HCT116 (cell line): ENCODE measurements around the gene TSC22D4. TPM values are rescaled to one million over a fixed set of nuclear protein-coding genes. Genes with fewer than 3 reads are reported as not detected.
A peak's percentile ranks its signal among the peaks of the same experiment; 100 is the strongest.

Experiments
- ATAC-seq: fragments of 200-7000 bp; cut with Tn5 transposase; 2 replicates; pipeline ENCODE4 v1.9.1; 2020; ENCODE audit warnings: mild to moderate bottlenecking, moderate library complexity
- BruUV-seq: library from RNA; stranded (reverse); fragments of 400-500 nt; replicated peaks from 2 replicates; lab custom pipeline; 2021; lab: Mats Ljungman, UMichigan
- CTCF ChIA-PET: fragments of 300-600 bp; sonication (Branson Sonifier 250); formaldehyde crosslinking; loops from one replicate; lab custom pipeline; 2021; ENCODE audit warnings: antibody characterized with exemption; lab: Charles Lee
- POLR2A ChIA-PET: fragments of 300-600, 350-600 bp; sonication (Branson Sonifier 250); formaldehyde crosslinking; loops from one replicate; lab custom pipeline; 2021; ENCODE audit warnings: antibody characterized with exemption; lab: Charles Lee
- RAD21 ChIA-PET, 2 experiments: fragments of 300-600 bp; sonication (Branson Sonifier 250); formaldehyde crosslinking; loops; one replicate each; lab custom pipeline; 2023; ENCODE audit warnings: low total read pairs in 2 of 2; ENCODE audit not compliant: uncharacterized antibody in 2 of 2, unreplicated experiment in 2 of 2, low non-redundant PET in 1 of 2; lab: Charles Lee
- DNase-seq: peaks from one replicate; pipeline ENCODE4 v3.0.0-alpha.2; 2010; ENCODE audit warnings: low read depth, low spot score
- H2AFZ ChIP-seq: fragments of 200-600 bp; shearing (Covaris generic), sonication (generic); 2 replicates; pipeline ENCODE4 v1.6.1; 2017; ENCODE audit warnings: low read depth, mixed run types, mixed read lengths, antibody characterized with exemption, low read length; ENCODE audit not compliant: poor library complexity, severe bottlenecking
- H3K27ac ChIP-seq: 2 replicates; pipeline ENCODE4 v1.5.1; 2012; ENCODE audit warnings: low read depth, low read length
- H3K27me3 ChIP-seq: fragments of 200-600 bp; sonication (generic); 2 replicates; pipeline ENCODE4 v1.6.1; 2016; ENCODE audit warnings: mixed run types, low read length, mixed read lengths; ENCODE audit not compliant: insufficient read depth
- H3K36me3 ChIP-seq, 2 experiments: fragments of 200-500 bp in 1 of 2; fragments of 200-600 bp in 1 of 2; sonication (Bioruptor generic) in 1 of 2; sonication (generic) in 1 of 2; 2 replicates each; pipeline versions ENCODE4 v1.5.1 to v1.6.1; 2014 to 2016; ENCODE audit warnings: low read length in 2 of 2, inconsistent platforms in 1 of 2, mixed read lengths in 1 of 2, mixed run types in 1 of 2; ENCODE audit not compliant: insufficient read depth in 2 of 2, control insufficient read depth in 1 of 2
- H3K4me1 ChIP-seq, 2 experiments: fragments of 200-600 bp in 1 of 2; sonication (generic) in 1 of 2; 2 replicates each; pipeline versions ENCODE4 v1.5.1 to v1.6.1; 2012 to 2017; ENCODE audit warnings: low read length in 2 of 2, inconsistent platforms in 1 of 2, mild to moderate bottlenecking in 1 of 2, mixed read lengths in 1 of 2, mixed run types in 1 of 2, moderate library complexity in 1 of 2; ENCODE audit not compliant: insufficient read depth in 2 of 2, control insufficient read depth in 1 of 2
- H3K4me2 ChIP-seq: fragments of 200-600 bp; sonication (generic); 2 replicates; pipeline ENCODE4 v1.6.1; 2017; ENCODE audit warnings: mixed run types, low read length, mixed read lengths
- H3K4me3 ChIP-seq, 2 experiments: fragments of 200-600 bp in 1 of 2; sonication (generic) in 1 of 2; replicated peaks in 1 of 2; 2 replicates each; pipeline ENCODE4 v1.5.1; 2011 to 2016; ENCODE audit warnings: low read length in 2 of 2, control low read depth in 1 of 2, low read depth in 1 of 2, mild to moderate bottlenecking in 1 of 2, mixed read lengths in 1 of 2, mixed run types in 1 of 2
- H3K79me2 ChIP-seq: fragments of 200-600 bp; sonication (generic); 2 replicates; pipeline ENCODE4 v1.6.1; 2017; ENCODE audit warnings: mild to moderate bottlenecking, mixed run types, low read length, moderate library complexity, mixed read lengths; ENCODE audit not compliant: insufficient read depth
- H3K9ac ChIP-seq: fragments of 200-600 bp; sonication (generic); 2 replicates; pipeline ENCODE4 v1.6.1; 2016; ENCODE audit warnings: low read length, mixed read lengths
- H3K9me2 ChIP-seq: fragments of 200-600 bp; sonication (generic), shearing (Covaris generic); 2 replicates; pipeline ENCODE4 v1.6.1; 2017; ENCODE audit warnings: mixed run types, mild to moderate bottlenecking, moderate library complexity; ENCODE audit not compliant: insufficient read depth
- H3K9me3 ChIP-seq, 2 experiments: fragments of 200-500 bp in 1 of 2; fragments of 200-600 bp in 1 of 2; sonication (Bioruptor generic) in 1 of 2; sonication (generic) in 1 of 2; 2 replicates each; pipeline ENCODE4 v1.6.1; 2014 to 2017; ENCODE audit warnings: low read length in 2 of 2, mixed read lengths in 2 of 2, inconsistent platforms in 1 of 2, low read depth in 1 of 2, mild to moderate bottlenecking in 1 of 2, mixed run types in 1 of 2, moderate library complexity in 1 of 2; ENCODE audit not compliant: control insufficient read depth in 1 of 2, insufficient read depth in 1 of 2
- H4K20me1 ChIP-seq: fragments of 200-600 bp; sonication (generic), shearing (Covaris generic); 2 replicates; pipeline ENCODE4 v1.6.1; 2017; ENCODE audit warnings: mixed run types, mild to moderate bottlenecking, moderate library complexity; ENCODE audit not compliant: insufficient read depth
- CEBPB ChIP-seq: IDR thresholded peaks from 2 replicates; pipeline ENCODE4 v1.6.1; 2012; ENCODE audit warnings: low read depth
- CTCF ChIP-seq, 3 experiments: fragments of 200-600 bp in 1 of 3; sonication (generic) in 1 of 3; IDR thresholded peaks in 2 of 3; conservative IDR thresholded peaks in 1 of 3; 2 replicates each; pipeline ENCODE4 v1.5.1; 2012 to 2017; ENCODE audit warnings: low read depth in 2 of 3, low read length in 2 of 3, antibody characterized with exemption in 1 of 3, borderline replicate concordance in 1 of 3, control low read depth in 1 of 3, mild to moderate bottlenecking in 1 of 3, mixed read lengths in 1 of 3, mixed run types in 1 of 3, moderate library complexity in 1 of 3; ENCODE audit not compliant: insufficient read depth in 1 of 3
- EGR1 ChIP-seq: IDR thresholded peaks from 2 replicates; pipeline ENCODE4 v1.6.1; 2012; ENCODE audit warnings: low read depth
- ELF1 ChIP-seq: IDR thresholded peaks from 2 replicates; pipeline ENCODE4 v1.6.1; 2012; ENCODE audit warnings: low read depth, borderline replicate concordance
- EZH2 ChIP-seq: fragments of 200-600 bp; sonication (generic); IDR thresholded peaks from 2 replicates; pipeline ENCODE4 v1.6.1; 2017; ENCODE audit warnings: antibody characterized with exemption, mixed run types
- EZH2phosphoT487 ChIP-seq: fragments of 200-600 bp; IDR thresholded peaks from 2 replicates; pipeline ENCODE4 v1.6.1; 2018; ENCODE audit warnings: antibody characterized with exemption, borderline replicate concordance
- FOSL1 ChIP-seq: IDR thresholded peaks from 2 replicates; pipeline ENCODE4 v1.6.1; 2012; ENCODE audit warnings: low read depth
- POLR2A ChIP-seq: IDR thresholded peaks from 2 replicates; pipeline ENCODE4 v1.7.0; 2011; ENCODE audit warnings: borderline replicate concordance; ENCODE audit not compliant: insufficient read depth, insufficient read length; ENCODE audit errors: extremely low read depth
- RAD21 ChIP-seq: IDR thresholded peaks from 2 replicates; pipeline ENCODE4 v1.6.1; 2012; ENCODE audit warnings: low read depth, mild to moderate bottlenecking
- REST ChIP-seq: IDR thresholded peaks from 2 replicates; pipeline ENCODE4 v1.6.1; 2012; ENCODE audit warnings: low read depth
- SP1 ChIP-seq: IDR thresholded peaks from 2 replicates; pipeline ENCODE4 v1.6.1; 2012; ENCODE audit warnings: low read depth
- SRF ChIP-seq: IDR thresholded peaks from 2 replicates; pipeline ENCODE4 v1.6.1; 2012; ENCODE audit warnings: low read depth
- YY1 ChIP-seq: IDR thresholded peaks from 2 replicates; pipeline ENCODE4 v1.6.1; 2011; ENCODE audit warnings: low read length, low read depth, moderate library complexity, mild to moderate bottlenecking; ENCODE audit not compliant: insufficient replicate concordance; ENCODE audit errors: extremely low read depth
- ZBTB33 ChIP-seq: IDR thresholded peaks from 2 replicates; pipeline ENCODE4 v1.6.1; 2011; ENCODE audit warnings: mild to moderate bottlenecking, low read length, moderate library complexity; ENCODE audit not compliant: insufficient replicate concordance; ENCODE audit errors: extremely low read depth
- ZFX ChIP-seq: fragments of 450-650 bp; IDR thresholded peaks from 2 replicates; pipeline ENCODE4 v1.6.1; 2017
- intact Hi-C: fragments of 100-400 bp; cut with micrococcal nuclease; formaldehyde crosslinking; loops from 2 replicates; pipeline ENCODE4 v1.10.0; 2022
- total RNA-seq: library from RNA; stranded (reverse); gene quantifications from one replicate; pipeline ENCODE4 v1.2.1, GENCODE V29; 2021; ENCODE audit not compliant: unreplicated experiment
- TF ChIP-seq, protein P1 (sequence below): IDR thresholded peaks from 2 replicates; pipeline ENCODE4 v1.6.1; 2012
- TF ChIP-seq, protein P2 (sequence below): IDR thresholded peaks from 2 replicates; pipeline ENCODE4 v1.6.1; 2012

Gene TSC22D4
- total RNA-seq, 1 experiment from 2014 or later, result 36.9 TPM

DNA sequence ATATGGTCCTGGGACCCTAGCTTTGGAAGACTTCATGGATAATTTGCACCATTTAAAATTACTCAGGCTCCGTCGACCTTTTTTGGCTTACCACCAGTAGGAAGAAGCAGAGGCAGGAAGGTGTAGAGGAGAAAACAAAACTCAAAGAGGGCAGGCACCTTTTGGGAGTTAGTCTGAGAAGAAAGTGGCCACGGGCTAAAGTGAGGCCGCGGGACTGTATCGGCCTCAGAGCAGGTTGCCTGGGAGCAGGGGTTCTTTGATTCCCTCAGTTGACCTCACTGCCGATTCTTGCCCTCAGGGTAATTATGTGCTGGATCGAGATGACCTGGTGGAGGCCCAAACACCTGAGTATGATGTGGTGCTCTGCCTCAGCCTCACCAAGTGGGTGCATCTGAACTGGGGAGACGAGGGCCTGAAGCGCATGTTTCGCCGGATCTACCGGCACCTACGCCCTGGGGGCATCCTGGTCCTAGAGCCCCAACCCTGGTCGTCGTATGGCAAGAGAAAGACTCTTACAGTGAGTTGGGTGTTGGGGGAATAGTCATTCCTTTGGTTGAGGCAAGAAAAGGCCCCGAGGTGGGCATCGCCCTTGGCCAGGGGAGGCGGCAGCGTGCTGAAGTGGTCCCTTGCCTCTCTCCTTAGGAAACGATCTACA lies 46.3 kb downstream of the TSC22D4 start (continued):
- TF ChIP-seq REST (no peak), EGR1 (no peak), SP1 (no peak), RAD21 (no peak), ELF1 (no peak), EZH2 (no peak), YY1 (no peak), ZFX (no peak)

- DNase-seq (no peak), ATAC-seq (no peak)
- H3K9ac ChIP-seq, result peak overlapping the region; percentile 11; the same call in 1 of the 2 replicates
- peaks cover 1 to 71% of the 10 kb centered on the region in 2 experiments for H3K4me1 ChIP-seq
- intact Hi-C loops, result no loop called here
- H3K9me3 ChIP-seq, result no peaks in the 10 kb centered on the region
- H3K27me3 ChIP-seq, result no peaks in the 10 kb centered on the region
- H3K36me3 ChIP-seq, result peaks cover 5 to 39% of the 10 kb centered on the region in 2 experiments; a peak in 2 of 4 replicates
- RAD21 ChIA-PET, result no interaction called here
- no peak overlapping the region for H3K4me3 ChIP-seq
- BruUV-seq, result no TSS peak
- no peaks in the 10 kb centered on the region for H4K20me1 ChIP-seq
- H3K4me2 ChIP-seq, result no peak overlapping the region
- no peak overlapping the region for H2AFZ ChIP-seq
- H3K27ac ChIP-seq, result 0 out of 2 replicates have a peak overlapping the region, but pooled peaks have one; percentile 12
- no peaks in the 10 kb centered on the region for H3K9me2 ChIP-seq
- POLR2A ChIA-PET, result no interaction called here
- CTCF ChIA-PET, result no interaction called here
- peaks cover 62% of the 10 kb centered on the region for H3K79me2 ChIP-seq
- no peak for TF ChIP-seq SRF
- no peak for TF ChIP-seq ZBTB33
- TF ChIP-seq CTCF (IDR thresholded peaks at IDR 0.05 in 2 of 3, conservative IDR thresholded peaks at IDR 0.05 in 1 of 3; ENCODE audit: borderline replicate concordance in 1 of 3, insufficient read depth in 1 of 3, low read depth in 2 of 3, low read length in 2 of 3), result no peak
- TF ChIP-seq, protein P1, sequence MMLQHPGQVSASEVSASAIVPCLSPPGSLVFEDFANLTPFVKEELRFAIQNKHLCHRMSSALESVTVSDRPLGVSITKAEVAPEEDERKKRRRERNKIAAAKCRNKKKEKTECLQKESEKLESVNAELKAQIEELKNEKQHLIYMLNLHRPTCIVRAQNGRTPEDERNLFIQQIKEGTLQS, result no peak
- TF ChIP-seq EZH2phosphoT487, result no peak
- TF ChIP-seq, protein P2, sequence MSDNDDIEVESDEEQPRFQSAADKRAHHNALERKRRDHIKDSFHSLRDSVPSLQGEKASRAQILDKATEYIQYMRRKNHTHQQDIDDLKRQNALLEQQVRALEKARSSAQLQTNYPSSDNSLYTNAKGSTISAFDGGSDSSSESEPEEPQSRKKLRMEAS, result no peak
- no peak for TF ChIP-seq EZH2
- no peak for TF ChIP-seq CEBPB
- no peak for TF ChIP-seq POLR2A
- TF ChIP-seq YY1, result no peak
- no peak for TF ChIP-seq EGR1
- no peak for TF ChIP-seq ELF1
- no peak for TF ChIP-seq FOSL1
Observed at GRCh38 chr7:100432053-100432452, 47.0 kb downstream of the TSC22D4 start.
